Measurements from ENCODE around the gene IL1RAPL1. TPM values are rescaled to one million over a fixed set of nuclear protein-coding genes. Genes with fewer than 3 reads are reported as not detected.

Gene IL1RAPL1
- total RNA-seq, 2 donors from 2014 or later = 0.54 TPM; not detected in 1

- Histone ChIP-seq H3K4me1 (ENCODE audit: control insufficient read depth in 1 of 2, low read depth in 2 of 2) (no peaks in the 10 kb centered on the region), H3K36me3 (no peaks in the 10 kb centered on the region), H3K9me3 (no peaks in the 10 kb centered on the region), H3K27me3 (replicated peaks; ENCODE audit: insufficient read depth) (no peaks in the 10 kb centered on the region), H3K4me3 (no peak overlapping the region), H3K27ac (no peak overlapping the region)
- ATAC-seq (ENCODE audit: insufficient number of reproducible peaks, low FRiP score, low read depth) (peak; percentile 55), DNase-seq (ENCODE audit: low spot score) (no peak)
- TF ChIP-seq, protein P1, sequence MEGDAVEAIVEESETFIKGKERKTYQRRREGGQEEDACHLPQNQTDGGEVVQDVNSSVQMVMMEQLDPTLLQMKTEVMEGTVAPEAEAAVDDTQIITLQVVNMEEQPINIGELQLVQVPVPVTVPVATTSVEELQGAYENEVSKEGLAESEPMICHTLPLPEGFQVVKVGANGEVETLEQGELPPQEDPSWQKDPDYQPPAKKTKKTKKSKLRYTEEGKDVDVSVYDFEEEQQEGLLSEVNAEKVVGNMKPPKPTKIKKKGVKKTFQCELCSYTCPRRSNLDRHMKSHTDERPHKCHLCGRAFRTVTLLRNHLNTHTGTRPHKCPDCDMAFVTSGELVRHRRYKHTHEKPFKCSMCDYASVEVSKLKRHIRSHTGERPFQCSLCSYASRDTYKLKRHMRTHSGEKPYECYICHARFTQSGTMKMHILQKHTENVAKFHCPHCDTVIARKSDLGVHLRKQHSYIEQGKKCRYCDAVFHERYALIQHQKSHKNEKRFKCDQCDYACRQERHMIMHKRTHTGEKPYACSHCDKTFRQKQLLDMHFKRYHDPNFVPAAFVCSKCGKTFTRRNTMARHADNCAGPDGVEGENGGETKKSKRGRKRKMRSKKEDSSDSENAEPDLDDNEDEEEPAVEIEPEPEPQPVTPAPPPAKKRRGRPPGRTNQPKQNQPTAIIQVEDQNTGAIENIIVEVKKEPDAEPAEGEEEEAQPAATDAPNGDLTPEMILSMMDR (IDR thresholded peaks at IDR 0.05) = no peak
Measured at GRCh38 chrX:29136904-29137303, 549.7 kb downstream of the IL1RAPL1 start.

- TF ChIP-seq, protein P1 (IDR thresholded peaks at IDR 0.05) = no peak
- Histone ChIP-seq H3K9me3 (no peaks in the 10 kb centered on the region), H3K4me3 (no peak overlapping the region), H3K4me1 (ENCODE audit: control insufficient read depth in 1 of 2, low read depth in 2 of 2) (no peaks in the 10 kb centered on the region), H3K27me3 (replicated peaks; ENCODE audit: insufficient read depth) (no peaks in the 10 kb centered on the region), H3K27ac (no peak overlapping the region), H3K36me3 (no peaks in the 10 kb centered on the region)
- ATAC-seq (ENCODE audit: insufficient number of reproducible peaks, low FRiP score, low read depth) (no peak), DNase-seq (ENCODE audit: low spot score) (no peak)
Measured at GRCh38 chrX:29138003-29138402, 550.8 kb downstream of the IL1RAPL1 start.

DNA sequence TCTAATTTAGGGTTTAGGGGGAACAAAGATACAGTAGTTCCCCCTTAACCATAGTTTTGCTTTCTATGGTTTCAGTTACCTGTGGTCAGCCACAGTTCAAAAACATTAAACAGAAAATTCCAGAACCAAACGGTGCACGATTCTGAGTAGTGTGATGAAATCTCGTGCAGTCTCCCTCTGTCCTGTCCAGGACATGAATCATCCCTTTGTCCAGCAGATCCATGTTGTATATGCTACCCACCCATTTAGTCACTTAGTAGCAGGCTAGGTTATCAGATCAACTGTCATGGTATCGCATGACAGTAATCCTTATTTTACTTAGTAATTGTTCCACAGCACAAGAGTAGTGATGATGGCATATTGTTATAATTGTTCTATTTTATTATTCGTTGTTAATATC, 556.1 kb downstream of the IL1RAPL1 start:
- Histone ChIP-seq H3K36me3 (no peaks in the 10 kb centered on the region), H3K27ac (no peak overlapping the region), H3K4me1 (ENCODE audit: control insufficient read depth in 1 of 2, low read depth in 2 of 2) (no peaks in the 10 kb centered on the region), H3K27me3 (replicated peaks; ENCODE audit: insufficient read depth) (no peaks in the 10 kb centered on the region), H3K4me3 (no peak overlapping the region), H3K9me3 (no peaks in the 10 kb centered on the region)
- TF ChIP-seq, protein P1 (IDR thresholded peaks at IDR 0.05) = no peak
- DNase-seq (ENCODE audit: low spot score) = no peak
- no peak for ATAC-seq (ENCODE audit: insufficient number of reproducible peaks, low FRiP score, low read depth)

GRCh38 chrX:29143756-29144155, 556.5 kb downstream of the IL1RAPL1 start:
- DNase-seq (ENCODE audit: low spot score) (no peak), ATAC-seq (ENCODE audit: insufficient number of reproducible peaks, low FRiP score, low read depth) (no peak)
- no peaks in the 10 kb centered on the region for H3K9me3 ChIP-seq
- no peaks in the 10 kb centered on the region for H3K36me3 ChIP-seq
- H3K4me3 ChIP-seq = no peak overlapping the region
- no peak overlapping the region for H3K27ac ChIP-seq
- H3K4me1 ChIP-seq (ENCODE audit: control insufficient read depth in 1 of 2, low read depth in 2 of 2) = no peaks in the 10 kb centered on the region
- TF ChIP-seq, protein P1 (IDR thresholded peaks at IDR 0.05) = no peak
- H3K27me3 ChIP-seq (replicated peaks; ENCODE audit: insufficient read depth) = no peaks in the 10 kb centered on the region

DNA sequence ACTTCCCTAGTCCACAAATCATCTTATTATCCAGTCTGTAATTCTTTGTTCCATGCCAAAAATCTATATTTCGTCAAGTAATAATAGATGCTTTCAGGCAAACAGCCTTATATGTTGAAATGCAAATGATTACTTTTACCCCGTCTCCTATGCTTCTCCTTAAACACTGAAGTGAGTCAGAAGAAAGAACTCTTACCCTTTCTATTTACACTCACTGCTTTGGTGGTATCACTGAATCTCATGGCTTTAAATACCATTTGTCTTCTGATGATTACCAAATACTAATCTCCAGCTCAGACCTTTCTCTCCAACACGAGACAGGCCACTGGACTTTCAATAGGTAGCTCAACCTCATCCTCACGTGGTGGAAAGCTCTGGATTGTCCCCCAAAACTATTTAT, 558.1 kb downstream of the IL1RAPL1 start:
- Histone ChIP-seq H3K27ac (no peak overlapping the region), H3K4me3 (no peak overlapping the region), H3K9me3 (no peaks in the 10 kb centered on the region), H3K4me1 (ENCODE audit: control insufficient read depth in 1 of 2, low read depth in 2 of 2) (no peaks in the 10 kb centered on the region), H3K36me3 (no peaks in the 10 kb centered on the region), H3K27me3 (replicated peaks; ENCODE audit: insufficient read depth) (no peaks in the 10 kb centered on the region)
- DNase-seq (ENCODE audit: low spot score) (no peak), ATAC-seq (ENCODE audit: insufficient number of reproducible peaks, low FRiP score, low read depth) (no peak)
- TF ChIP-seq, protein P1 (IDR thresholded peaks at IDR 0.05) = no peak

Measured in thoracic aorta (tissue), 2 donors.